ENCODE data around the gene TMEM266.

Gene TMEM266

DNA sequence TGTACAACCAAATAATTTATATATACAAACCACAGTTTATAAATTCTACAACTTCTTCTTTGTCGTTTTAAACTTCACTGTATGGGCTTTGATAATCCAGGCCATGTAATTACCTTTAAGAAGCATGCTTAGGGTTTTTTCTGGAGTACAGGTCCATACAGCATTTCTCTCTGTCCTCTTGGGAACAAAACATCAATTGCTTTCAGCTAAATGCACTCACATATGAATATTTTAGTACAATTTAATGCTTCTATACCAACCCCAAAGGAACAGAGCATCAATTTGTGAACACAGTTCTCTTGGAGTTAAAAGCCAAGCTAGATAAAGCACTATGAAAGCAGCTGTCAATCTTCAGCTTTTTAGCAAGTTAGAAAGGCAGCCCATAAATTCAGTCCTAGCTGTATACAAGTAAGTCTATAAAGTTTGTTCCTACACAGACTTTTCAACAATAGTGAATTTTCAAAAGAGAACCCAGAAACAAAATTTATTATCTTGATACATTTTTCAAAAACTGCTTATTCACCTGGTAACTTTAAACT is 185.4 kb downstream of the TMEM266 start:
- DNase-seq (ENCODE audit: low read depth) = no peak

DNA sequence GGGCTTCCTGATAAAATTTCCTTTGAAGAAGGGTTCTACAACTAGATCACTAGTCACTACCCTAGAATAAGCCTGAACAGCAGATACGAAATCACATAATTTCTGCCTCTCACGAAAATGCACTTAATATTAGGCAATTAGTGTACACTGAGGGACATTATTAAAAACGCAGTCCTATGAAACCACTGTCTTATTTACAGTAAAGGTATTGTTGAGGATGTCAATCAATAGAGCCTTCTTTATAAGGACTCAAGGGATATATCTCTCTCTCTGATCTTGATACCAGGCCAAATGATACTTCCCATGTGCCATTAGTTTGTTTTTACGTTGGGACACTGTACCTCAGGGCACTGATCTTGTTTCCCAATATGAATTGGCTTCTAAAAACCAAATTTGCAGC is 191.9 kb downstream of the TMEM266 start:
- no peak for DNase-seq (ENCODE audit: low read depth)

DNA sequence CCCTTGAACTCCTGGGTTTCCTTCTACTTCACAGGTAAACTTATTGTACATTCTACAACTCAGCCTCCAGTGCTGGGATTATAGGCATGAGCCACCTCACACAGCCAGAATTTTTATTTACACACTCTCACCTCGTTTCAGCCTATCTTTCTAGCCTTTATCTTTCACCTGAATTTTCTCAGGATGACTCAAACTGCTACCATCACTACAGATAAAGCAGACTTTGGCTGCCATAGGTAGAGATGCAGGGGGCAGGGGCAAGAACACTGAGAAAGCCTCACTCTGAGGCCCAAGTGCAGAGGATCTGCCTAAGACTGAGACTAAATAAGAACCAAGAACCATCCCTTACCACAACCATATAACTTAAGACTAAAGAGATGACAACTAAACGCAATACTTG is 192.5 kb downstream of the TMEM266 start:
- no peak for DNase-seq (ENCODE audit: low read depth)

DNA sequence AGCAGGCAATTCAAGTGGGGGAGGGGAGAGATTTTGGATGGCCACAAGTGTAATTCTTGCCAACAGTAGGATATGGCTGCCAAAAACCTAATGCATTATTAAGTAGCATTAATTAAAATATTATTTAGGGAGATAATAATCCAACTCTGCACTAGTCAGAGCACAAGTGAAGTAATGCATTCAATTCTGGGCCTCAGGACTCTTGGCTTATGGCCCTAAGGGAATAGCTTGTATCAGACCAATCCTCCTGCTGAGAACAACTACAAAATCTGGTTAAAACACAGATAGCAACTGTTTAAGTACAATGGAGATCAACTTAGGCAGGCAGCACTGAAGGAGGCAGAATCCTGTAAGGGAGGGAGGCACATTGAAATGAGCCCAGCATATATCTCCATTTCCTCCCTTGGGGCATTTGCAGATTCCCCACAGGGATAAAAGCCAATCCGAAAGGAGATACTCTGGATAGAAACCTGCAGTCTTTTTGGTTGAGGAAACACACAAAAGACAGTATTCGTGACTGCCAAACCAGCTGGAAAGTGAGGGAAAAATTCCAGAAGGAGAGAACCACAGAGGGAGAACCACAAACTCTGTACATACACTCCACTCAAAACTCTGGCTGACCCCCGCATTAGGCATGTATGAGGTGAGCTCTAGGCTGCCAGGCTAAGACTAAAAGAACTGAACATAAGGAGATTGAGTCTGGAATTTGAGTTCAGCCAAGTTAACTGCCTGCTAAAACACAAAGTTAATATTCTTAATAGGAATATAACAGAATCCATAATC is 194.1 kb downstream of the TMEM266 start:
- DNase-seq (ENCODE audit: low read depth) = no peak

All from activated T-cell treated with anti-CD3 and anti-CD28 coated beads for 1 hour (primary cell).